ENCODE results near the gene MAPK8IP3.

The MAPK8IP3 gene

DNA sequence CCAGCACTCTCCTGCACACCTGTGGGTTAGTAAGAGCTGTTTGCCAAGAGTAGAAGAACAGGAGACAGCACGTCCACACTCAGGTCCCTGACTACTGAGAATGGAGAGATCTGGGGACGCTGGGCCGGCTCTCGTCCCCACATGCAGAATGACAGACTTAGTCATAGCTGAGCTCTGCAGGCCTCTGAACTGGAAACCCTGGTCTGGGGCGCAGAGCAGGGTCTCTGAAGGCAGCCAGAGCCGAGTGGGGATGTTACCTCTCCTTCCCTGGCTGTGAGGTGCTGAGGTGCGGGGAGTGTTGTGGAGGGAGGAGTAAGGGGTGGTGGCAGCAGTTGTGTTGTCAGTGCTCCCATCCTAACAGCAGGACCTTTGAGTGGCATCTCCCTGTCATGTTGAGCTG, 35.1 kb upstream of the MAPK8IP3 start:
- no peak overlapping the region for H2AFZ ChIP-seq (ENCODE audit: low read length)
- no peaks in the 10 kb centered on the region for H3K27me3 ChIP-seq (replicated peaks; ENCODE audit: insufficient read depth, low read length)
- no peaks in the 10 kb centered on the region for H3K9me2 ChIP-seq (replicated peaks; ENCODE audit: insufficient read depth, low read length)
- TF ChIP-seq EZH2 (optimal IDR thresholded peaks at IDR 0.05; ENCODE audit: low read depth, low read length) (no peak), EZH2phosphoT487 (IDR thresholded peaks at IDR 0.05; ENCODE audit: low read length) (no peak)
- TF ChIP-seq, protein P1, sequence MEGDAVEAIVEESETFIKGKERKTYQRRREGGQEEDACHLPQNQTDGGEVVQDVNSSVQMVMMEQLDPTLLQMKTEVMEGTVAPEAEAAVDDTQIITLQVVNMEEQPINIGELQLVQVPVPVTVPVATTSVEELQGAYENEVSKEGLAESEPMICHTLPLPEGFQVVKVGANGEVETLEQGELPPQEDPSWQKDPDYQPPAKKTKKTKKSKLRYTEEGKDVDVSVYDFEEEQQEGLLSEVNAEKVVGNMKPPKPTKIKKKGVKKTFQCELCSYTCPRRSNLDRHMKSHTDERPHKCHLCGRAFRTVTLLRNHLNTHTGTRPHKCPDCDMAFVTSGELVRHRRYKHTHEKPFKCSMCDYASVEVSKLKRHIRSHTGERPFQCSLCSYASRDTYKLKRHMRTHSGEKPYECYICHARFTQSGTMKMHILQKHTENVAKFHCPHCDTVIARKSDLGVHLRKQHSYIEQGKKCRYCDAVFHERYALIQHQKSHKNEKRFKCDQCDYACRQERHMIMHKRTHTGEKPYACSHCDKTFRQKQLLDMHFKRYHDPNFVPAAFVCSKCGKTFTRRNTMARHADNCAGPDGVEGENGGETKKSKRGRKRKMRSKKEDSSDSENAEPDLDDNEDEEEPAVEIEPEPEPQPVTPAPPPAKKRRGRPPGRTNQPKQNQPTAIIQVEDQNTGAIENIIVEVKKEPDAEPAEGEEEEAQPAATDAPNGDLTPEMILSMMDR (IDR thresholded peaks at IDR 0.05; ENCODE audit: low read length), result no peak
- no peaks in the 10 kb centered on the region for H3K79me2 ChIP-seq (ENCODE audit: low read length)
- H3K4me3 ChIP-seq (ENCODE audit: low read length), result no peak overlapping the region
- no peak overlapping the region for H3K27ac ChIP-seq (ENCODE audit: low read length)
- H3K4me2 ChIP-seq (ENCODE audit: low read depth, low read length), result no peak overlapping the region
- no peaks in the 10 kb centered on the region for H3F3A ChIP-seq (ENCODE audit: insufficient read depth, low read length)
- H3K4me1 ChIP-seq (ENCODE audit: low read length), result no peaks in the 10 kb centered on the region
- H3K9ac ChIP-seq (ENCODE audit: low read length), result no peak overlapping the region
- no peaks in the 10 kb centered on the region for H4K20me1 ChIP-seq (ENCODE audit: insufficient read depth, low read length)
- no peaks in the 10 kb centered on the region for H3K36me3 ChIP-seq (replicated peaks; ENCODE audit: insufficient read depth, low read length)
- H3K9me3 ChIP-seq (replicated peaks; ENCODE audit: insufficient read depth, low read length), result no peaks in the 10 kb centered on the region
- no peak for DNase-seq

DNA sequence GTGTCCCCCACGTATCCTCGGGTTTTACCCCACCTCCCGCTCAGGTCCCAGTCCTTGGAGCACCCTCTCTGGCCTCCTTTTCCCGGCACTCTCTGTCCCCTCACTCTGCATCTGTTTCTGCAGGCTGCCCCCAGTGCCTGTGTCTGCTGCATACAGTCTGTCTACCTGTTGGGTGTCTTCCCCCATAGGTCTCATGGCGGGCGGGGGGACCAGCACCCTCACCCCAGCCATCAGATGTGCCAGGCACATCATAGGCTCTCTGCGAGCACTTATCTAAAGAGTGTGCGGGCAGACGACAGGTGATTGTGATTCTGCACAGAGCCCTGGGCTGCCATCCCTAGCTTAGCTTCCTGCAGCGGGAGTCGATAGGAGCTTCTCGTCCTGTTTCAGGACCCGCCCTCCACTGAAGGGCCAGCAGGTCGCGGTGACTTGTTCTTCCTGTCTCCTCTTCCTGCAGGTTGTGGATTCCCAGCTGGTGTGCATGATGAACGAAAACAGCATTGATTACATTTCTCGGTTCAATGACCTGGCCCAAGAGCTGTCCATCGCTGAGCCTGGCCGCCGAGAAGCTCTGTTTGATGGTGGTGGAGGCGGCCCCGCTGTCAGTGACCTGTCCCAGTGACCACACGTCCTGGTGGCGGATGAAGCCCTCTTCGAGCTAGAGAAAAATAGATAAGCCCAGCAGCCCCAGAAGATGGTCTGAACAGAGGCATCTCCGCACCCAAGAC, 32.4 kb upstream of the MAPK8IP3 start:
- H3K9me2 ChIP-seq (replicated peaks; ENCODE audit: insufficient read depth, low read length), result no peaks in the 10 kb centered on the region
- TF ChIP-seq EZH2 (optimal IDR thresholded peaks at IDR 0.05; ENCODE audit: low read depth, low read length) (no peak), EZH2phosphoT487 (IDR thresholded peaks at IDR 0.05; ENCODE audit: low read length) (no peak)
- TF ChIP-seq, protein P1 (IDR thresholded peaks at IDR 0.05; ENCODE audit: low read length), result no peak

DNA sequence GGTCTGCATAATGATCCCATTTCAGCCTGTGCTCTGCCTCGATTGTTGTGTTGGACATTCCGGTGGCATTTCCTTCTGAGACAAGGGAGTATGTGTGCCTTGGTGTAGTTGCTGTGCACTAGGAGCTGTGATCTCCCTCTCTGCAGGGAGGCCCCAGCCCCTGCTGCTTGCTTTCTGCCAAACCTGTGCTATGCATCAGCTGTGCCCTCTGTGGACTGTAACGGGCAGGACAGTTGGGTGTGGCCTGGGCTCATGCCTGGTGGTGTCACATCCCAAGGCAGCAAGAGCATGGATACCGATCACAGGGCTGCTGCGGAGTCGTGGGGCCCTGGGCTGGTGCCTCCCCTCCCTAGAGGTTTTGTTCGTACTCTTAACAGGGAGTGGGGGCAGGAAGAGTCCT, 31.7 kb upstream of the MAPK8IP3 start:
- H4K20me1 ChIP-seq (ENCODE audit: insufficient read depth, low read length), result no peaks in the 10 kb centered on the region
- no peaks in the 10 kb centered on the region for H3K36me3 ChIP-seq (replicated peaks; ENCODE audit: insufficient read depth, low read length)

More for the DNA sequence above, 32.4 kb upstream of the MAPK8IP3 start:
- no peaks in the 10 kb centered on the region for H4K20me1 ChIP-seq (ENCODE audit: insufficient read depth, low read length)
- H3K4me1 ChIP-seq (ENCODE audit: low read length), result 0 out of 2 replicates have a peak, but pooled peaks cover 3% of the 10 kb centered on the region
- no peak overlapping the region for H2AFZ ChIP-seq (ENCODE audit: low read length)
- H3K79me2 ChIP-seq (ENCODE audit: low read length), result peaks cover 4% of the 10 kb centered on the region
- no peaks in the 10 kb centered on the region for H3K27me3 ChIP-seq (replicated peaks; ENCODE audit: insufficient read depth, low read length)
- H3K9ac ChIP-seq (ENCODE audit: low read length), result no peak overlapping the region
- no peak for DNase-seq
- H3K9me3 ChIP-seq (replicated peaks; ENCODE audit: insufficient read depth, low read length), result no peaks in the 10 kb centered on the region
- no peak overlapping the region for H3K27ac ChIP-seq (ENCODE audit: low read length)
- H3F3A ChIP-seq (ENCODE audit: insufficient read depth, low read length), result peaks cover 5% of the 10 kb centered on the region
- no peak overlapping the region for H3K4me2 ChIP-seq (ENCODE audit: low read depth, low read length)
- H3K4me3 ChIP-seq (ENCODE audit: low read length), result no peak overlapping the region
- no peaks in the 10 kb centered on the region for H3K36me3 ChIP-seq (replicated peaks; ENCODE audit: insufficient read depth, low read length)

More for the DNA sequence above, 31.7 kb upstream of the MAPK8IP3 start:
- Histone ChIP-seq H3F3A (ENCODE audit: insufficient read depth, low read length) (peaks cover 5% of the 10 kb centered on the region), H3K27me3 (replicated peaks; ENCODE audit: insufficient read depth, low read length) (no peaks in the 10 kb centered on the region), H3K79me2 (ENCODE audit: low read length) (peaks cover 11% of the 10 kb centered on the region), H3K4me3 (ENCODE audit: low read length) (no peak overlapping the region), H2AFZ (ENCODE audit: low read length) (no peak overlapping the region), H3K9ac (ENCODE audit: low read length) (no peak overlapping the region), H3K27ac (ENCODE audit: low read length) (no peak overlapping the region), H3K4me1 (ENCODE audit: low read length) (peaks cover 3% of the 10 kb centered on the region; the same call in 1 of the 2 replicates), H3K9me2 (replicated peaks; ENCODE audit: insufficient read depth, low read length) (no peaks in the 10 kb centered on the region), H3K4me2 (ENCODE audit: low read depth, low read length) (no peak overlapping the region), H3K9me3 (replicated peaks; ENCODE audit: insufficient read depth, low read length) (no peaks in the 10 kb centered on the region)
- TF ChIP-seq, protein P1 (IDR thresholded peaks at IDR 0.05; ENCODE audit: low read length), result no peak
- no peak for TF ChIP-seq EZH2 (optimal IDR thresholded peaks at IDR 0.05; ENCODE audit: low read depth, low read length)
- no peak for TF ChIP-seq EZH2phosphoT487 (IDR thresholded peaks at IDR 0.05; ENCODE audit: low read length)
- DNase-seq, result no peak
